ENCODE measurements around the gene PLOD3.
A peak's percentile ranks its signal among the peaks of the same experiment; 100 is the strongest.

PLOD3 gene

DNA sequence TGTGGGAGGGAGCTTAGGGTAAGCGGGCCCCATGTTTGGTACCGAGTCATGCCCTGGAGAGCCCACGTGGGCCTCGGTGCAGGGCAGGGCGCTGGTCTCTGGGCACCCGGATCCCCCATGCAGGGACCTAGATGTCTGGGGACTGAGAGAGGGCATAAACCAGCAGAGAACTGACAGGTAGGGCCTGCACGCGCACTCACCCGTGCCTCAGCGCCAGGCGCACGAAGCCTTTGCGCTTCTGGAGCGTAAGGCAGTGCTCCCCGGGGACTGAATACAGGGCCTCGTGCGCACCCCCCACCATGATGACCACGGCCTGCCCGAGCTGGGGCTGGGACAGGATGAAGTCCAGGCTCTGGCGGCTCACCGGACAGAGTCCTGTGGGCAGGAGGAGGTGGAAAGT lies 19.4 kb downstream of the PLOD3 start:
- H3K27ac Mint-ChIP-seq, result no peak overlapping the region
- no peak overlapping the region for H3K4me3 Mint-ChIP-seq
- DNase-seq, result no peak
- no peaks in the 10 kb centered on the region for H3K36me3 Mint-ChIP-seq
- peaks cover 16% of the 10 kb centered on the region for H3K4me1 Mint-ChIP-seq
- CTCF ChIA-PET, result no interaction called here
- peaks cover 70% of the 10 kb centered on the region for H3K27me3 Mint-ChIP-seq
- no peaks in the 10 kb centered on the region for H3K9me3 Mint-ChIP-seq

DNA sequence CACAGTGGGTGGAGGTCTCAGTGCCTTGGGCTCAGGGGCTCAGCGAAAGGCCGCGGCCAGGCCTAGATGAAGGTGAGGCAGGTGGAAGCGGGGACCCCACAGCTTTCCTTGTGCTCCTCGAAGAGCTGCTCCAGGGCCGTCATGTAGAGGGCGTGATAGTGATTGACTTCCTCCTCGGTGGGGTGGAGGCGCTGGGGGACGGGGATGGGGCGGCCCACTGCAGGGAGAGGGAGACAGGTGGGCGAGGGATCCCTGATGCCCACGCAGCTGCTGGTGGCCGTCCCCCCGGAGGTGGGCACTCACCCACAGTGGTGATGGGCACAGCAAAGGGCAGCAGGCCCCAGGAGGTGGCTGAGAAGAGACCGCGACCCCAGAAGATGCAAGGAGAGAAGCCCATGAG lies 21.5 kb downstream of the PLOD3 start:
- Mint-ChIP-seq H3K27ac (no peak overlapping the region), H3K27me3 (peaks cover 63% of the 10 kb centered on the region), H3K4me1 (peaks cover 8% of the 10 kb centered on the region), H3K9me3 (no peaks in the 10 kb centered on the region), H3K36me3 (no peaks in the 10 kb centered on the region), H3K4me3 (no peak overlapping the region)
- CTCF ChIA-PET, result interaction anchor here (3.5 to 8.8 kb wide), 3 partner anchors 55 to 95 kb away, joined by 11 to 150 read pairs (median 34); no protein-coding TSS in a partner anchor
- no peak for DNase-seq

DNA sequence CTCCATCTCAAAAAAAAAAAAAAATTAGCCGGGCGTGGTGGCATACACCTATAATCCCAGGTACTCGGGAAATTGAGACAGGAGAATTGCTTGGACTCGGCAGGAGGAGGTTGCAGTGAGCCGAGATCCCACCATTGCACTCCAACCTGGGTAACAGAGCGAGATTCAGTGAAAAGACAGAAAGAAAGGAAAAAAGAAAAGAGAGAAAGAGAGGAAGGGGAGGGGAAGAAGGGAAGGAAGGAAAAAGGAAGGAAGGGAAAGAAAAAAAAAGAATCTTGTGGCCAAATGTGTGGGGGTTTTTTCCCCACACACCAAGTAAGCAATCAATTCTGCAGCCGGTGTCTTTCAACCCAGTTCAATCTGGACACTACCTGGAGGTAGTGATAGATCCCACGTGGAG lies 28.3 kb downstream of the PLOD3 start:
- Mint-ChIP-seq H3K9me3 (no peaks in the 10 kb centered on the region), H3K27ac (no peak overlapping the region), H3K4me3 (no peak overlapping the region), H3K4me1 (peaks cover 2% of the 10 kb centered on the region), H3K36me3 (no peaks in the 10 kb centered on the region), H3K27me3 (peaks cover 40% of the 10 kb centered on the region)
- no peak for DNase-seq
- CTCF ChIA-PET, result interaction anchor here (8.8 kb wide), 1 partner anchor 49 kb away, joined by 150 read pairs; no protein-coding TSS in a partner anchor

DNA sequence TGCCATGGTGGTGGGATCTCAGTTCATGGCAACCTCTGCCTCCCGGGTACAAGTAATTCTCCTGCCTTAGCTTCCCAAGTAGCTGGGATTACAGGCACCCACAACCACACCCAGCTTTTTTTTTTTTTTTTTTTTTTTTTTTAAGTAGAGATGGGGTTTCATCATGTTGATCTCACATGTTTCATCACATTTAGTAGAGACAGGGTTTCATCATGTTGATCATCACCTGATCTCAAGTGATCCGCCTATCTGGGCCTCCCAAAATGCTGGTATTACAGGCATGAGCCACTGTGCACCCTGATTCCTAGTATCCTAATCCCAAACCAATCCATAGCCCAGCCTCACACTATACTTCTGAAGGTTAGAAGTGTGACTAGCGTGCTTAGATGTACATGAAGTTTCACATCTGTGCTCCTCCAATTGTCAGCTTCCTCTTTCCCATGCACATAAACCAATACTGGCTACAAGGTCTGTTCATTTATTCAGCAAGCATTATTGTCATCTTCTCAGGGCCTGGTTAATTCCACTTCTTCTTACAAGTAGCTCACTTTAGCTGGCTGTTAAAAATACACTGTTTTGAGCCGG lies 30.4 kb downstream of the PLOD3 start:
- no peak for DNase-seq
- no peaks in the 10 kb centered on the region for H3K9me3 Mint-ChIP-seq
- no peaks in the 10 kb centered on the region for H3K36me3 Mint-ChIP-seq
- CTCF ChIA-PET, result interaction anchor here (1.8 kb wide), 1 partner anchor 43 kb away, joined by 10 read pairs; no protein-coding TSS in a partner anchor
- no peaks in the 10 kb centered on the region for H3K4me1 Mint-ChIP-seq
- no peak overlapping the region for H3K4me3 Mint-ChIP-seq
- H3K27ac Mint-ChIP-seq, result no peak overlapping the region
- peaks cover 40% of the 10 kb centered on the region for H3K27me3 Mint-ChIP-seq

DNA sequence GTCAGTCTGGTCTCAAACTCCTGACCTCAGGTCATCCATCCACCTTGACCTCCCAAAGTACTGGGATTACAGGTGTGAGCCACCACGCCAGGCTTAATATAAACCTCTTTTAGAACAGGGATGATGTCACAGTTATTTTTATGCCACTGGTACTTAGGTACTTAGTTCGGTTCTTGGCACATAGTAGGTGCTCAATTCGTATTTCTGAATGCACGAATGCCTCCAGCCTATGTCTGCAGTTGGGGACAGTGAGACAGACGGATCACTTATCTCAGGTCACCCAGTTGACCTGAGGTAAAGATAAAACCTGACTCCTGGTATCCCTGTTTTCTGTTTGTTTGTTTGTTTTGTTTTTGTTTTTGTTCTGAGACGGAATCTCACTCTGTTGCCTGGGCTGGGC lies 31.2 kb downstream of the PLOD3 start:
- Mint-ChIP-seq H3K36me3 (no peaks in the 10 kb centered on the region), H3K27me3 (peaks cover 43% of the 10 kb centered on the region), H3K4me1 (no peaks in the 10 kb centered on the region), H3K4me3 (no peak overlapping the region), H3K27ac (no peak overlapping the region), H3K9me3 (no peaks in the 10 kb centered on the region)
- DNase-seq, result no peak
- CTCF ChIA-PET, result no interaction called here

DNA sequence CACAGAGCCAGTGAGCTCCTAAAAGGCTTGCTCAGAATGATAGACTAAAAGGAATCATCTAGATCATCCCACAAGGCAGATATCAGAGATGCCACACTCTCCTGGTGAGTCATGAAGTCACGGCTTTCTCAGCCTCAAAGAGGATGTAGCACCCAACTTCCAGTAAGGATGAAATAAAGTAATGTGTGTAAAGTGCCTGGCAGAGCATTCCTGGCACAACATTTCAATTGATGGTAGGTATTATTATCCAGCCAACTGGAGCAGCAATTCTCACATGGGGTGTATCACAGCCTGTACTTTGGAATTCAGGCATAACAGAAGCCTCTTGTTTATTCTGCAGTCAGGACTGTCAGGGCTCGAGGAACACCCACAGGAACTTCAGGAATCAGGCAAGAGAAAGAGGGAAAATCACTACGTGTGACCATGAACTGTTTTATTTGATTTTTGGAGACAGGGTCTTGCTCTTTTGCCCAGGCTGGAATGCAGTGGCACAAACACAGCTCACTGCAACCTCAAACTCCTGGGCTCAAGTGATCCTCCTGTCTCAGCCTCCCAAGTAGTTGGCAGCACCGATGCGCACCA lies 32.0 kb downstream of the PLOD3 start:
- H3K9me3 Mint-ChIP-seq, result no peaks in the 10 kb centered on the region
- no peaks in the 10 kb centered on the region for H3K36me3 Mint-ChIP-seq
- no peak overlapping the region for H3K27ac Mint-ChIP-seq
- CTCF ChIA-PET, result interaction anchor here (0.8 to 1.9 kb wide), 2 partner anchors 9 to 41 kb away, joined by 3 to 5 read pairs; no protein-coding TSS in a partner anchor
- H3K4me1 Mint-ChIP-seq, result no peaks in the 10 kb centered on the region
- H3K27me3 Mint-ChIP-seq, result peaks cover 45% of the 10 kb centered on the region
- no peak overlapping the region for H3K4me3 Mint-ChIP-seq
- DNase-seq, result no peak

DNA sequence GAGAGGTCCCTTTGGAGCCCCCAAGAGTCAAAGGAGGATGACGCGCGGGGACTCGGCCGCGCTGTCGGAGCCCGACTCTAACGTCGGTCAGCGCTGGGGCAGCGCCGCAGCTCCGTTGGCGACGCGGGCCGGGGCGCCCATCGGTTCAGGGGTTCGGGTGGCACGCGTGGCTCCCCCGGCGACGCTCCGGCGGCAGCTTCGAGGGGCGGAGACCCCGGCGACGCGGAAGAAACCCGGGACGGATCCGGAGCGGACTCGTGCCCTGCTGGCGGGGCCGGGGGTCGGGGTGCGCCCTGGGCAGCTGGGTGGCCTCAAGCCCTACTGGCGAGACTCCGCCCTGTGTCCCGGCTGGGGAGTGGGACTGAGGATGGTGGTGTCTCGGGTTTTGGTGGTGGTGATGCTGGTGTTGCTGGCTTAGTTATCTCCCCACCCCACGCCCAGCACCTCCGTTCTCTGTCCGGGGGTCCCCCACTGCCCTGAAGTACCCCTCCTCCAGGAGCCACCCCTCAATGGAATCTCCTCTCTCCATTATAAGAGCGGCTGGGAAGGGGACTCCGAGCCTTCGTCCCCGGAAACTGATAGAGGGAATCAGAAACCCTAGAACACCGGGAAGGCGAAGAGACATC lies 37.1 kb downstream of the PLOD3 start, which contains the start of gene NAT16:
Gene NAT16, minus strand, starts transcription at position 164 of the 626 bp plus-strand sequence. CDS start 5,486 bp downstream, outside the sequence.
- H3K9me3 Mint-ChIP-seq, result no peaks in the 10 kb centered on the region
- H3K27me3 Mint-ChIP-seq, result peaks cover 77% of the 10 kb centered on the region
- CTCF ChIA-PET, result interaction anchor here (1.6 to 2.0 kb wide), 3 partner anchors 9 to 36 kb away, joined by 3 to 6 read pairs (median 4); no protein-coding TSS in a partner anchor
- DNase-seq, result no peak
- H3K27ac Mint-ChIP-seq, result no peak within 1 kb of the TSS
- H3K36me3 Mint-ChIP-seq, result no peaks in the 10 kb centered on the region
- H3K4me1 Mint-ChIP-seq, result peaks cover 4% of the 10 kb centered on the region
- H3K4me3 Mint-ChIP-seq, result no peak within 1 kb of the TSS

DNA sequence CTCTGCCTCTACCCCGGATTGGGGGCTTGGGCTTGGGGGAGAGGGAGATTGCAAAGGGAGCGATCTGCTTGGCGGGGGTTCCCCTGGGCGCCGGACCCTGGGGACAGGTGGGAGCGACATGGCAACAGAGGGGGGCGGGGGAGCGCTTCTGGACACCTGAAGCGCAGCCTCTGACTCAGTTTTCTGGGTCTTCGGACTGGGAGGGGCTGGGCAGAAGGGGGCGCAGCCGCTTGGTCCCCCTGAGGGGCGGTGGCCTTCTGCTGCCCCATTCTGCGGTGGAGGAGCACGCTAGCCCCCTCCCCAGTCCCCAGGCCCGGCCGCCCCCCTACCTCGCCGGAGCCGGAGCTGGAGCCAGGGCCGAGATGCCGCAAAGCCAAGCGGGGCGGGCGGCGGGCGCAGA lies 37.7 kb downstream of the PLOD3 start:
- H3K4me3 Mint-ChIP-seq, result no peak overlapping the region
- CTCF ChIA-PET, result interaction anchor here (2.0 kb wide), 1 partner anchor 13 kb away, joined by 4 read pairs; no protein-coding TSS in a partner anchor
- DNase-seq, result no peak
- peaks cover 82% of the 10 kb centered on the region for H3K27me3 Mint-ChIP-seq
- H3K36me3 Mint-ChIP-seq, result no peaks in the 10 kb centered on the region
- H3K27ac Mint-ChIP-seq, result no peak overlapping the region
- no peaks in the 10 kb centered on the region for H3K9me3 Mint-ChIP-seq
- H3K4me1 Mint-ChIP-seq, result peaks cover 4% of the 10 kb centered on the region

DNA sequence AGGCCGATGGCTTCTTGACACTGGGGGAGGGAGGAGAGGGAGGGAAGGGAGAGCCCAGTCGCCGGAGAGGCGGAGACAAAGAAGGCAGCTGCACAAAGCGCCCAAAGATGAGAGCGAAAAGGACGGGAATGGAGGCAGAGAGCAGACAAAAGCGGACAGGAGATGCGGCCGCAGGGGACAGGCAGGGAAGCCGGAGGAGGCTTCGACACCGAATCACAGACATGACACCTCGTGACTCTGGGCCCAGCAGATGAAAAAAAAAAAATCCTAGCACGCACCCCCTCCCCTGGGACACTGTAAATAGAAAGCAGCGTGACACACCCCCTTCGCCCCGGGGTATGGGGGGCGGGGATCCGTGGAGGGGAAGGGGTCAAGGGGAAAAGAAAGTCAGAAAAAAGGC lies 38.3 kb downstream of the PLOD3 start:
- CTCF ChIA-PET, result no interaction called here
- DNase-seq, result no peak
- Mint-ChIP-seq H3K4me1 (peaks cover 9% of the 10 kb centered on the region), H3K36me3 (peaks cover 1% of the 10 kb centered on the region), H3K9me3 (no peaks in the 10 kb centered on the region), H3K4me3 (no peak overlapping the region), H3K27me3 (peaks cover 88% of the 10 kb centered on the region), H3K27ac (no peak overlapping the region)

DNA sequence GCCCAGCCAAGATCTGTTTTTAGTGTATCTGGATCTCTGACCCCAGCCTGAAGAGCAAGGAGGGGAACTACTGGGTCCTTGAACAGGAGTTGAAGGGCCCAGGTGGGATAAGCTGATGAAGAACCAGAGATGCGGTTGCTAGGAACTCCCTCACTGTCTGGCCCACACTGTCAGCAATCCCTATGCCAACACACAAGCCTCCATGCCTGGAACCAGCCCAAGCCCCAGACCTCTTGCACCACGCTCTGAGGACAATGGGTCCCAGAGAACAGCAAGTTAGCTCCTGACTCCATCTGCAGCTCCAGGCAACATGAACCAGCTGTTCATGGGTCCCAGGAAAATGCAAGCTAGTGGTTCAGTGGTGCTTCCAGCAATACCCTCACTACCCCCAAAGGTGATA lies 39.7 kb downstream of the PLOD3 start:
- H3K4me1 Mint-ChIP-seq, result peaks cover 21% of the 10 kb centered on the region
- H3K27ac Mint-ChIP-seq, result no peak overlapping the region
- no peaks in the 10 kb centered on the region for H3K9me3 Mint-ChIP-seq
- no peak overlapping the region for H3K4me3 Mint-ChIP-seq
- peaks cover 4% of the 10 kb centered on the region for H3K36me3 Mint-ChIP-seq
- DNase-seq, result no peak
- CTCF ChIA-PET, result interaction anchor here (1.1 to 1.6 kb wide), 2 partner anchors 105 to 112 kb away, joined by 4 to 5 read pairs; no protein-coding TSS in a partner anchor
- H3K27me3 Mint-ChIP-seq, result peaks cover 100% of the 10 kb centered on the region

DNA sequence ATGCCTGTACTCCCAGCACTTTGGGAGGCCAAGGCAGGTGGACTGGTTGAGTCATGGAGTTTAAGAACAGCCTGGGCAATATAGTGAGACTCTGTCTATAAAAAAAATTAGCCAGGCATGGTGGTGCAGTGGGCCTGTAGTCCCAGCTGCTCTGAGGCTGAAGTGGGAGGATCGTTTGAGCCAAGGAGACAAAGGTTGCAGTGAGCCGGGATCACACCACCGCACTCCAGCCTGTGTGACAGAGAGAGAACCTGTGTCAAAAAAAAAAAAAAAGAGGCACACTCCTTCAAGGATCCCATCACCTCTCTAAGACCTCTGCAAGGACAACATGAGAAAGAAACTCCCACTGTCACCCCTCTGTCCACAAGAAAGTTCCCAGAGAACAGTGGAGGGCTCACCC lies 41.7 kb downstream of the PLOD3 start:
- Mint-ChIP-seq H3K36me3 (peaks cover 7% of the 10 kb centered on the region), H3K27me3 (peaks cover 100% of the 10 kb centered on the region), H3K4me3 (no peak overlapping the region), H3K9me3 (no peaks in the 10 kb centered on the region), H3K4me1 (peaks cover 36% of the 10 kb centered on the region), H3K27ac (no peak overlapping the region)
- no peak for DNase-seq
- CTCF ChIA-PET, result interaction anchor here (1.4 kb wide), 1 partner anchor 32 kb away, joined by 4 read pairs; no protein-coding TSS in a partner anchor

DNA sequence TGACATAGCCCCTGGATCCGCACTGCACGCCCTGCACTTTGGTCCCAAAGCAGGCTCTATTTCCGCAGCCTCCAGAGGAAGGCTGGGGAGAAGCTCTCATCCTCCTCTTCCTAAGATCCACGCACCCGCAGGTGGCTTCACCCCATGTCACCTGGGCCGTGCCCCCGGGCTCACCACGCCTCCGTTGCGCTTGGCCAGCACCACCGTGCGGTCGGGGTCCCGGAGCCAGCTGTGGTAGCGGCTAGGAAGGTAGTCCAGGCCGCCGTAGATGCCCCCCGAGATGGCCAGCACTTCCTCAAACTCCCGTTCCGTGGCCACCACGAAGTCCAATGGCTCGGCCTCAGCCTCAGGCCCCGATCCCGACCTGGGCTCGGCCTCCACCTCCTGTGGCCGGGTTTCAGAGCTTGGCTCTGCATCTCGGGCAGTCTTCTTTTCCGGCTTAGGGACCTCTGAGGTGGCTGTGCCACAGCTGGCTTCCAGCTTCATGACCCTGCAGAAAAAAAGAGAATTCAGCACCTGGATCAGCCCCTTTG lies 43.0 kb downstream of the PLOD3 start:
- H3K4me3 Mint-ChIP-seq, result peak overlapping the region; percentile 50
- CTCF ChIA-PET, result interaction anchor here (0.8 to 1.4 kb wide), 7 partner anchors 9 to 141 kb away, joined by 3 to 9 read pairs (median 3); no protein-coding TSS in a partner anchor
- peaks cover 7% of the 10 kb centered on the region for H3K36me3 Mint-ChIP-seq
- no peak for DNase-seq
- H3K27ac Mint-ChIP-seq, result no peak overlapping the region
- peaks cover 100% of the 10 kb centered on the region for H3K27me3 Mint-ChIP-seq
- H3K9me3 Mint-ChIP-seq, result no peaks in the 10 kb centered on the region
- H3K4me1 Mint-ChIP-seq, result peaks cover 47% of the 10 kb centered on the region

DNA sequence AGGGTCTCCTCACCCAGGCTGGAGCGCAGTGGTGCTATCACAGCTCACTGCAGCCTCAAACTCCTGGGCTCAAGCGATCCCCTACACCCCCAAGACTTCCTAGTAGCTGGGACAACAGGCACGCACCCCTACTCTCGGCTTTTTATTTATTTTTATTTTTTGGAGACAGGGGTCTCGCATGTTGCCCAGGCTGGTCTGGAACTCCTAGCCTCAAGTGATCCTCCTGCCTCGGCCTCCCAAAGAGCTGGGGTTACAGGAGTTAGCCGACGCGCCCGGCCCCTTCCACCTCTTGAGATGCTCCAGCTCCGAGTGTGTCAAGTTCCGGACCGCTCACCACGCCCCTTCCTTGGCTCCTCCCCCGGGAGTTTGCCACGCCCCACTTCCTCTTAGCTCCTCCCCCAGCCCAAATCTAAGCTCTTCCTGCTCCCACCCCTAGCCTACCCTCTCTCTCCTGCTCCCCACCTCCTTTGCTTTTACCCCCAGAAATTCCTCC lies 43.6 kb downstream of the PLOD3 start:
- Mint-ChIP-seq H3K4me3 (peak overlapping the region; percentile 50), H3K4me1 (peaks cover 47% of the 10 kb centered on the region), H3K36me3 (peaks cover 7% of the 10 kb centered on the region), H3K27me3 (peaks cover 100% of the 10 kb centered on the region), H3K27ac (peak overlapping the region; percentile 75), H3K9me3 (no peaks in the 10 kb centered on the region)
- CTCF ChIA-PET, result interaction anchor here (0.8 to 1.4 kb wide), 6 partner anchors 10 to 142 kb away, joined by 3 to 9 read pairs (median 3); no protein-coding TSS in a partner anchor
- DNase-seq, result peak; percentile 79
